Germinal center (tissue), 1 donor: ENCODE results near the gene LOXL3.

Source experiments
- DNase-seq: peaks from one replicate; pipeline ENCODE4 v3.0.0; 2012; ENCODE audit warnings: mixed read lengths, low spot score

LOXL3 gene

GRCh38 chr2:74505448-74506246, 48.1 kb downstream of the LOXL3 start:
- no peak for DNase-seq

- DNase-seq = no peak
These were observed 49.2 kb downstream of the LOXL3 start for GRCh38 chr2:74504591-74504990.

GRCh38 chr2:74503506-74504475, 50.0 kb downstream of the LOXL3 start:
- no peak for DNase-seq

GRCh38 chr2:74502720-74503505, 50.8 kb downstream of the LOXL3 start:
- no peak for DNase-seq

GRCh38 chr2:74502147-74502719, 51.5 kb downstream of the LOXL3 start:
- DNase-seq = no peak

GRCh38 chr2:74501335-74502071, 52.2 kb downstream of the LOXL3 start:
- DNase-seq = no peak

GRCh38 chr2:74500578-74500946, 53.2 kb downstream of the LOXL3 start:
- no peak for DNase-seq

- DNase-seq = no peak
These were observed 53.7 kb downstream of the LOXL3 start for GRCh38 chr2:74499940-74500577.

GRCh38 chr2:74499267-74499939, 54.3 kb downstream of the LOXL3 start, which contains the start of gene LBX2:
Gene LBX2, minus strand, starts transcription at chr2:74499603. Its CDS starts 66 bp downstream, at chr2:74499537.
- no peak for DNase-seq

GRCh38 chr2:74498500-74499266, 55.1 kb downstream of the LOXL3 start:
- DNase-seq = no peak

- no peak for DNase-seq
These were observed 55.8 kb downstream of the LOXL3 start for GRCh38 chr2:74497777-74498499.

GRCh38 chr2:74496997-74497776, 56.6 kb downstream of the LOXL3 start:
- no peak for DNase-seq

GRCh38 chr2:74495440-74495839, 58.3 kb downstream of the LOXL3 start:
- DNase-seq = no peak

- no peak for DNase-seq
These were observed 60.2 kb downstream of the LOXL3 start for GRCh38 chr2:74493546-74493945.

- no peak for DNase-seq
These were observed 61.8 kb downstream of the LOXL3 start for GRCh38 chr2:74491648-74492544.

- DNase-seq = no peak
These were observed 63.8 kb downstream of the LOXL3 start for GRCh38 chr2:74489906-74490305.
